Measurements from ENCODE around the gene NSD1.
"Not testable (repeated sequence)": the region's sequence is repeated elsewhere in the genome, so short reads cannot be mapped to it uniquely, and the experiment has no call there.

Gene NSD1

GRCh38 chr5:177131352-177132135 lies 2.0 kb upstream of the NSD1 start:
- no peak for DNase-seq

GRCh38 chr5:177132136-177133095 lies 1.2 kb upstream of the NSD1 start:
- peak; percentile 51 for DNase-seq

DNA sequence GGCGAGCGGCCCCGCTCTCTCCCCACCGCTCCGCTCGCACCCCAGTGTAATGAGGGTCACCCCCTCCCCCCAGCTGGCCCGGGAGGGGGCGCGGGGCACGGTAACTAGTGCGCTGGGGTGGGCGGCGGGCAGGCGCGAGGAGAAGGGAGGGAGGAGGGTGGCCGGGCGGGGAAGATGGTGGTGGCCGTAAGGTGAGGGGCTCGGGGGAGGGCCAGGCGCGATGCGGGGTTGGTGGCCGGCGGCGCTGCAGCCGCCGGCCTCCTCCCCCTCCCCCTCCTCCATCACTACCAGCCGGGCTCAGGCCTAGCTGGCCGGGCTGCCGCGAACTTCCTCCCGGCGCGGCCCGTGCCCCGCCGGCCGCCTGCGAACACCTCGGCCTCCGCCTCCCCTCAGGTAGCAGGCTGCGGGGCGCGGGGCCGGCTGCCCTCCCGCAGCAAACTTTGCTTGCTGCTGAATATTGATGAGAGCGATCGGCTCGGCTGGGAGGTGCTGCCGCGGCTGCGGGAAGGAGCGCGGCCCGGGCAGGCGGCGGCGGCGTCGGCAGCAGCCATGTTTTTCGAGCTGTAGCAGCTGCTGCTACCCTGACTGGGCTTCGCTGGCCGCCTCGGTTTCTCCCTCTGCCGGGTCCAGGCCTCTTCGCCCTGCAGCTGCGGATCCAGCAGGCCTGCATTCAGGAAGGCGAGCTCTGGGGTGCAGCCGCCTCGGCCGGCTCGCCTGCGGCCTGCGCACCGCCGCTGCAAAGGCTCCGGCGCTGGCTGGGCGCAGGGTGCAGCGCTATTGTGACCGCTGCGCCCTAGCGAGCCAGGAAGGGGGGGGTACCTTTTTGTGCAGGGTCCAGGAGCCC lies 502 bp downstream of the NSD1 start:
- DNase-seq: peak; percentile 37

DNA sequence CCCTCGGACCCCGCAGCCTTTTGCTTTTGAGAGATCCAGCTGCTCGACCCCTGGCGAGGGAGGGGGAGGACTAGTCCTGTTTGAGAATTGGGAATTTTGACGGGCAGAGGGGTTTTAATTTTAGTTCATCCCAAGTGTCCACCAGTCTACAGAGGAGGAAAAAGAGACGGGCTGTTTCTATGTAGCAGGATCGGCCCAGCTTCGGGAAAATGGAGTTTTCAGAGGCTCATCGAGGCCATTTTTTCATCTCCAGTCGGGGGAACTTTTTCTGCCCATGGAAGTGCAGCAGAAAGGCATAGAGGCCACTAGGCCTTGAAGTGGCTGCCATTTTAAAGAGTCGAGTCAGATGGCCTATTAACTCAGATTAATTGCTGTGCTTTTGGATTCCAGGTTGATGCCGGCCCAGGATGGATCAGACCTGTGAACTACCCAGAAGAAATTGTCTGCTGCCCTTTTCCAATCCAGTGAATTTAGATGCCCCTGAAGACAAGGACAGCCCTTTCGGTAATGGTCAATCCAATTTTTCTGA lies 1.2 kb downstream of the NSD1 start:
- no peak for DNase-seq

- DNase-seq: no peak
Measured at GRCh38 chr5:177140312-177140711, 6.7 kb downstream of the NSD1 start.

GRCh38 chr5:177141496-177141895 lies 7.9 kb downstream of the NSD1 start:
- no peak for DNase-seq

GRCh38 chr5:177142098-177142611 lies 8.6 kb downstream of the NSD1 start:
- no peak for DNase-seq

- DNase-seq: no peak
Measured at GRCh38 chr5:177142778-177143177, 9.2 kb downstream of the NSD1 start.

DNA sequence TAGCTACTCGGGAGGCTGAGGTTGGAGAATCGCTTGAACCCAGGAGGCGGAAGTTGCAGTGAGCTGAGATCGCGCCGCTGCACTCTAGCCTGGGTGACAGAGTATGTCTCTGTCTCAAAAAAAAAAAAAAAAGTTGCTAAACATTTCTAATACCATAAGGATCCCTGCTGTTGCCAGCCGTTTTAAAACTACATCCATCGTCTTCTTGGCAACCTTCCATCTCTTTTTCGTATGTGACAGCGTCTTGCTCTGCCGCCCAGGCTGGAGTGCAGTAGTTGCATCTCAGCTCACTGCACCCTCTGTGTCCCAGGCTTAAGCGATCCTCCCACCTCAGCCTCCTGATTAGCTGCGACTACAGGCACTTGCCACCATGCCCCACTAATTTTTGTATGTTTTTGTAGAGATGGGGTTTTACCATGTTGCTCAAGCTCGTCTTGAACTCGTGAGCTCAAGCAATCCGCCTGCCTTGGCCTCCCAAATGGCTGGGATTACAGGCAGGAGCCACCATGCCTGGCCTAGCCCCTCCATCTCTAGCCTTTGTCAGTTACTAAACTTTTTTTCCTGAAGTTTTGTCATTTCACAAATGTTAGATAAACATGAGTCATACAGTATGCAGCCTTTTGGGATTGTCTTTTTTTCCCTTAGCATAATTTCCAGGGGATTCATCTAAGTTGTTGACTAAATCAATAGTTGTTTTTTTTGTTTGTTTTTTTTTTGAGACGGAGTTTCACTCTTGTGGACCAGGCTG lies 13.5 kb downstream of the NSD1 start:
- DNase-seq: no peak

- DNase-seq: not testable (repeated sequence)
Measured at GRCh38 chr5:177150061-177150460, 16.5 kb downstream of the NSD1 start.

DNA sequence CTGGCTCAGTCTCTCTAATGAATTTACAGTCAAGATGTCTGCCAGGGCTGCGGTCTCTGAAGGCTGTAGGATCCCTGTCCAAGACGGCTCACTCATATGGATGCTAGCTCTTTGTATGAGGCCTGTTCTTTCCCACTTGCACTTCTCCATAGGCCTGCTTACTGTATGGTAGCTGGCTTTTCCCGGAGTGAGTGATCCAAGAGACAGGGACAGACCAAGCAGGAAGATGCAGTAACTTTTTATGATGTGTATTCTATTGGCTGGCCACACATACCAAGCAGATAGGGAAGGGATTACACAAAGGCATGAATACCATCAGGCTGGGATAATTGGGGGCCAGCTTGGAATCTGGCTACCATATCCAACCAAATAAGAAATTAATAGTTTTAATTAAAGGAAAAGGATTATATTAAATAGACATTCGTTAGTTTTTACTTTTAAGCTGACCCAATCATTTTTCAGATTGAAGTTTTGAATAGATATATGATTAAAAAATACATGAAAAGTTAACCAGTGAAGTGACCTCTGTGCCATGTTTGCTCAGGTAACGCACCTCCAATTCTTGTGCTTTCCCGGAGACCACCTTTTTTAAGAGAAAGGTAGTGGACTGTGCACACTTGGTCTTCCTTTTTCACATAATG lies 20.6 kb downstream of the NSD1 start:
- no peak for DNase-seq

GRCh38 chr5:177162379-177162778 lies 28.8 kb downstream of the NSD1 start:
- no peak for DNase-seq

DNA sequence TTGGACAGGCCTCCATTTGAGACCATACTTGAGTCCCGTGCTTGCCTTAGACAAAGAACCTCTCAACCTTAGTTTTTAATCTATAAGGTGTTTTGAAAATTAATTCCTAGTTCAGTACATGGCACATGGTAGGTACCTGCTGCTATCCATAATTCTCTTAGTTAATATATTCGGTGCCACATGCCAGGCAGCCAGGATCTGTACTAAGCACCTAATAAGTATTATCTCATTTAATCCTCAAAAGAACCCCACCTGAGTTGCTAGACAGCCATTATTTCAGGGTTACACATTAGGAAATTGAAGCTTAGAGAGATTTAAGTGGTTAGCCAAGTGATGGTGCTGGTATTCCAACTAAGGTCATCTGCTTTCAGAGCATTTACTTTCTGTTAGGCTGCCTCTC lies 29.9 kb downstream of the NSD1 start:
- no peak for DNase-seq

DNA sequence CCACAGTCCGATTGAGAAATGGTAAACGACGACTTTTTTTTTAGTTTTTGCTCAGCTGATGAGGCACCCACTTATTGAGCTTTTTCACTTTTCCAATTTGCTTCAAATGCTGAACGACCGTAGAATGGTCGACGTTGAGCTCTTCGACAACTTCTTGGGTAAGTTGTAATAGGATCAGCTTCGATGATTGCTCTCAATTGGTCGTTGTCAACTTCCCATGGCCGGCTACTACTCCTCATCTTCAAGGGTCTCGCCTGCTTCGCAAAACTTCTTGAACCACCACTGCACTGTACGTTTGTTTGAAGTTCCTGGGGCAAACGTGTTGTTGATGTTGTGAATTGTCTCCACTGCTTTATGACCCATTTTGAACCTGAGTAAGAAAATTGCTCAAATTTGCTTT lies 35.7 kb downstream of the NSD1 start:
- no peak for DNase-seq

DNA sequence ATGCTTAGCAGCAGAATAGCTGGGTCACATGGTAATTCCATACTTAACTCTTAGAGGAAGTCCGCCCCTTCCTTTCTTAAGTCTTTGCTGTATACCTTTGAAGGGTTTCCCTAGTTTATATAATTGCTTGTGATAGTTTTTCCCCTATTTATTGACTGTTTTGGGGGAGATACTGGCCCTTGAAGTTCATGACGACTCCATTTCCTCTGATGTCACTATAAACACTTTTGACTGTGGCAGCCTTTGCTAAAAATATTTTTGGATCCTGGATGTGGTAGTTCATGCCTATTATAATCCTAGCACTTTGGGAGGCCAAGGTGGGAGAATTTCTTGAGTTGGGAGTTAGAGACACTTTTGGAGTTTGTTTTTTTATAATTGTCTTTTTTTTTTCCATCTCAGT lies 38.4 kb downstream of the NSD1 start:
- DNase-seq: no peak

DNA sequence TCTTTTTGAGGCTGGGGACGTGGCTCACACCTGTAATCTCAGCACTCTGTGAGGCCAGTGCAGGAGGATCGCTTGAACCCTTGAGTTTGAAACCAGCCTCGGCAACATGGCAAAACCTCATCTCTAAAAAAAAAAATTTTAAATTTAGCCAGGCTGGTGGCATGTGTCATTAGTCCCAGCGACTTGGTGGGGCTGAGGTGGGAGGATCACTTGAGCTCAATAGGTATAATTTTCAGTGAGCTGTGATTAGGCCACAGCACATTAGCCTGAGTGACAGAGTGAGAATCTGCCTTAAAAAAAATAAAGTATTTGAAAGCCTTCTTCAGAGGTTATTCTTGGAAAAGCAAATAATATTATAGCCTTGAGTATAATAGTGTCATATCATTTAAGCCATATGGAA lies 41.8 kb downstream of the NSD1 start:
- DNase-seq: no peak

- DNase-seq: no peak
Measured at GRCh38 chr5:177176175-177176711, 42.7 kb downstream of the NSD1 start.

DNA sequence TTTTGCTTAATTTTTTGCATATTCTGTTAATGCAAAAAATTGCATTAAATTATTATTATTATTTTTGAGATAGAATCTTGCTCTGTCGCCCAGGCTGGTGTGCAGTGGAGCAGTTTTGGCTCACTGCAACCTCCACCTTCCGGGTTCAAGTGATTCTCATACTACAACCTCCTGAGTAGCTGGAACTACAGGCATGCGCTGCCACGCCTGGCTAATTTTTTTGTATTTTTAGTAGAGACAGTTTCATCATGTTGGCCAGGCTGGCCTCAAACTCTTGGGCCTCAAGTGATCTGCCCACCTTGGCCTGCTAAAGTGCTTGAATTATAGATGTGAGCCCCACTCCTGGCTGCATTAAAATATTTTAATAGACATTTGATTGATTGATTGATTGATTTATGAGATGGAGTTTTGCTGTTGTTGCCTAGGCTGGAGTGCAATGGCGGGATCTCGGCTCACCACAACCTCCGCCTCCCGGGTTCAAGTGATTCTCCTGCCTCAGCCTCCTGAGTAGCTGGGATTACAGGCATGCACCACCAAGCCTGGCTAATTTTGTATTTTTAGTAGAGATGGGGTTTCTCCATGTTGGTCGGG lies 44.4 kb downstream of the NSD1 start:
- DNase-seq: not testable (repeated sequence)

- no peak for DNase-seq
Measured at GRCh38 chr5:177178733-177179304, 45.2 kb downstream of the NSD1 start.

DNA sequence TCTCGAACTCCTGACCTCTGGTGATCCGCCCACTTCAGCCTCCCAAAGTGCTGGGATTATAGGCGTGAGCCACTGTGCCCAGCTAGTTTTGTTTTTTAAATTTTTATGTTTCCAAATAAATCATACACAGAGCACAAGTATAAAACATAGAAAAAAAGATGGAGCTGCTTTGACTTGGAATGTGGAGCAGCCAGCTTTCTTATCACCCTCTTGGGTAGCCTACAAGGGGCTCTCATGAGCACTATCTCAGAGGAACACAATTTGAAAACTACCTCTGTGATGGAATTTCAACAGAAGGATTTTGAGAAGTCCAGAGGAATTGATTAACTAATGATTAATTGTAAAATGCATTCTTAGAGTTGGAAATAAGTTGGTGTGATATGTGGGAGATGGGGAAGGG lies 45.9 kb downstream of the NSD1 start:
- no peak for DNase-seq

Data from stimulated activated naive CD4-positive, alpha-beta T cell treated with Interleukin-2 at 50 U/mL for 16 hours (primary cell).